Measurements from ENCODE around the gene STARD9. TPM values are rescaled to one million over a fixed set of nuclear protein-coding genes. Genes with fewer than 3 reads are reported as not detected.

Gene STARD9
- total and polyA plus RNA-seq, 2 experiments from 2014 or later = 1.8 to 6.2 TPM

DNA sequence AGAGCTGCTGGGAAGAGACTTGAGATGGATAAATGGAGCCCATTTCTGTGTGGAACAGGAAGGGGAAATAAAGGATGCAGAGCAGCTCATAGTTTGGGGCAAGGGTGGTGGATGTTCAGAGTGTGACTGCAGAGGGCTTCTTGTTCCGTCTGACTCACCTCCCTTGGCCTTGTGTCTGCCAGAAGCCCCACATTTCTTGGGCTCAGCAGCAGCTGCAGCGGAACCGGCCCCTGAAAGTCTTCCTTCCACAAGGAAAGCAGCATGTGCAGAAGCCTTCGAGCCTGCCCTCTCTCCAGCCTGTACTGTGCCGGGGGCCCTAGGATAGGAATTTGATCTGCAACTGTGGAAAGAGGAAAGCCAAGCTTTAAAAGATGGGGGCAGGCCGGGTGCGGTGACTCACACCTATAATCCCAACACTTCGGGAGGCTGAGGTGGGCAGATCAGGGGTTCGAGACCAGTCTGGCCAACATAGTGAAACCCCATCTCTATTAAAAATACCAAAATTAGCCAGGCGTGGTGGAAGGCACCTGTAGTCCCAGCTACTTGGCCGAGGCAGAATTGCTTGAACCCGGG is 150.0 kb downstream of the STARD9 start:
- peaks cover 7% of the 10 kb centered on the region for H3K27me3 Mint-ChIP-seq (ENCODE audit: insufficient read depth, low read depth, poor library complexity)

More for the DNA sequence above, 150.0 kb downstream of the STARD9 start:
- ATAC-seq = no peak
- Mint-ChIP-seq H3K27ac (no peak overlapping the region), H3K4me1 (peaks cover 19% of the 10 kb centered on the region), H3K4me3 (no peak overlapping the region), H3K9me3 (no peaks in the 10 kb centered on the region), H3K36me3 (ENCODE audit: low read depth) (peaks cover 42% of the 10 kb centered on the region)
- TF ChIP-seq CREB1 (CRISPR knock-in tag; IDR thresholded peaks at IDR 0.05; ENCODE audit: low read depth) = no peak
- no peak for TF ChIP-seq REST (IDR thresholded peaks at IDR 0.05; ENCODE audit: unreplicated experiment)
- TF ChIP-seq NANOG (IDR thresholded peaks at IDR 0.05; ENCODE audit: borderline replicate concordance) = no peak
- no peak for TF ChIP-seq EZH2phosphoT487 (IDR thresholded peaks at IDR 0.05; ENCODE audit: unreplicated experiment)
- TF ChIP-seq, protein P1, sequence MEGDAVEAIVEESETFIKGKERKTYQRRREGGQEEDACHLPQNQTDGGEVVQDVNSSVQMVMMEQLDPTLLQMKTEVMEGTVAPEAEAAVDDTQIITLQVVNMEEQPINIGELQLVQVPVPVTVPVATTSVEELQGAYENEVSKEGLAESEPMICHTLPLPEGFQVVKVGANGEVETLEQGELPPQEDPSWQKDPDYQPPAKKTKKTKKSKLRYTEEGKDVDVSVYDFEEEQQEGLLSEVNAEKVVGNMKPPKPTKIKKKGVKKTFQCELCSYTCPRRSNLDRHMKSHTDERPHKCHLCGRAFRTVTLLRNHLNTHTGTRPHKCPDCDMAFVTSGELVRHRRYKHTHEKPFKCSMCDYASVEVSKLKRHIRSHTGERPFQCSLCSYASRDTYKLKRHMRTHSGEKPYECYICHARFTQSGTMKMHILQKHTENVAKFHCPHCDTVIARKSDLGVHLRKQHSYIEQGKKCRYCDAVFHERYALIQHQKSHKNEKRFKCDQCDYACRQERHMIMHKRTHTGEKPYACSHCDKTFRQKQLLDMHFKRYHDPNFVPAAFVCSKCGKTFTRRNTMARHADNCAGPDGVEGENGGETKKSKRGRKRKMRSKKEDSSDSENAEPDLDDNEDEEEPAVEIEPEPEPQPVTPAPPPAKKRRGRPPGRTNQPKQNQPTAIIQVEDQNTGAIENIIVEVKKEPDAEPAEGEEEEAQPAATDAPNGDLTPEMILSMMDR (conservative IDR thresholded peaks at IDR 0.05; ENCODE audit: low read depth in 2 of 2) = no peak
- TF ChIP-seq, protein P2, sequence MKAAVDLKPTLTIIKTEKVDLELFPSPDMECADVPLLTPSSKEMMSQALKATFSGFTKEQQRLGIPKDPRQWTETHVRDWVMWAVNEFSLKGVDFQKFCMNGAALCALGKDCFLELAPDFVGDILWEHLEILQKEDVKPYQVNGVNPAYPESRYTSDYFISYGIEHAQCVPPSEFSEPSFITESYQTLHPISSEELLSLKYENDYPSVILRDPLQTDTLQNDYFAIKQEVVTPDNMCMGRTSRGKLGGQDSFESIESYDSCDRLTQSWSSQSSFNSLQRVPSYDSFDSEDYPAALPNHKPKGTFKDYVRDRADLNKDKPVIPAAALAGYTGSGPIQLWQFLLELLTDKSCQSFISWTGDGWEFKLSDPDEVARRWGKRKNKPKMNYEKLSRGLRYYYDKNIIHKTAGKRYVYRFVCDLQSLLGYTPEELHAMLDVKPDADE (IDR thresholded peaks at IDR 0.05) = no peak
- no peak for TF ChIP-seq ZNF331 (CRISPR knock-in tag; IDR thresholded peaks at IDR 0.05; ENCODE audit: low read depth)
- no peak for TF ChIP-seq JUNB (IDR thresholded peaks at IDR 0.05; ENCODE audit: unreplicated experiment)
- no peak for TF ChIP-seq STAT1 (IDR thresholded peaks at IDR 0.05; ENCODE audit: unreplicated experiment)
- TF ChIP-seq ZNF114 (CRISPR knock-in tag; IDR thresholded peaks at IDR 0.05) = no peak
- TF ChIP-seq, protein P3, sequence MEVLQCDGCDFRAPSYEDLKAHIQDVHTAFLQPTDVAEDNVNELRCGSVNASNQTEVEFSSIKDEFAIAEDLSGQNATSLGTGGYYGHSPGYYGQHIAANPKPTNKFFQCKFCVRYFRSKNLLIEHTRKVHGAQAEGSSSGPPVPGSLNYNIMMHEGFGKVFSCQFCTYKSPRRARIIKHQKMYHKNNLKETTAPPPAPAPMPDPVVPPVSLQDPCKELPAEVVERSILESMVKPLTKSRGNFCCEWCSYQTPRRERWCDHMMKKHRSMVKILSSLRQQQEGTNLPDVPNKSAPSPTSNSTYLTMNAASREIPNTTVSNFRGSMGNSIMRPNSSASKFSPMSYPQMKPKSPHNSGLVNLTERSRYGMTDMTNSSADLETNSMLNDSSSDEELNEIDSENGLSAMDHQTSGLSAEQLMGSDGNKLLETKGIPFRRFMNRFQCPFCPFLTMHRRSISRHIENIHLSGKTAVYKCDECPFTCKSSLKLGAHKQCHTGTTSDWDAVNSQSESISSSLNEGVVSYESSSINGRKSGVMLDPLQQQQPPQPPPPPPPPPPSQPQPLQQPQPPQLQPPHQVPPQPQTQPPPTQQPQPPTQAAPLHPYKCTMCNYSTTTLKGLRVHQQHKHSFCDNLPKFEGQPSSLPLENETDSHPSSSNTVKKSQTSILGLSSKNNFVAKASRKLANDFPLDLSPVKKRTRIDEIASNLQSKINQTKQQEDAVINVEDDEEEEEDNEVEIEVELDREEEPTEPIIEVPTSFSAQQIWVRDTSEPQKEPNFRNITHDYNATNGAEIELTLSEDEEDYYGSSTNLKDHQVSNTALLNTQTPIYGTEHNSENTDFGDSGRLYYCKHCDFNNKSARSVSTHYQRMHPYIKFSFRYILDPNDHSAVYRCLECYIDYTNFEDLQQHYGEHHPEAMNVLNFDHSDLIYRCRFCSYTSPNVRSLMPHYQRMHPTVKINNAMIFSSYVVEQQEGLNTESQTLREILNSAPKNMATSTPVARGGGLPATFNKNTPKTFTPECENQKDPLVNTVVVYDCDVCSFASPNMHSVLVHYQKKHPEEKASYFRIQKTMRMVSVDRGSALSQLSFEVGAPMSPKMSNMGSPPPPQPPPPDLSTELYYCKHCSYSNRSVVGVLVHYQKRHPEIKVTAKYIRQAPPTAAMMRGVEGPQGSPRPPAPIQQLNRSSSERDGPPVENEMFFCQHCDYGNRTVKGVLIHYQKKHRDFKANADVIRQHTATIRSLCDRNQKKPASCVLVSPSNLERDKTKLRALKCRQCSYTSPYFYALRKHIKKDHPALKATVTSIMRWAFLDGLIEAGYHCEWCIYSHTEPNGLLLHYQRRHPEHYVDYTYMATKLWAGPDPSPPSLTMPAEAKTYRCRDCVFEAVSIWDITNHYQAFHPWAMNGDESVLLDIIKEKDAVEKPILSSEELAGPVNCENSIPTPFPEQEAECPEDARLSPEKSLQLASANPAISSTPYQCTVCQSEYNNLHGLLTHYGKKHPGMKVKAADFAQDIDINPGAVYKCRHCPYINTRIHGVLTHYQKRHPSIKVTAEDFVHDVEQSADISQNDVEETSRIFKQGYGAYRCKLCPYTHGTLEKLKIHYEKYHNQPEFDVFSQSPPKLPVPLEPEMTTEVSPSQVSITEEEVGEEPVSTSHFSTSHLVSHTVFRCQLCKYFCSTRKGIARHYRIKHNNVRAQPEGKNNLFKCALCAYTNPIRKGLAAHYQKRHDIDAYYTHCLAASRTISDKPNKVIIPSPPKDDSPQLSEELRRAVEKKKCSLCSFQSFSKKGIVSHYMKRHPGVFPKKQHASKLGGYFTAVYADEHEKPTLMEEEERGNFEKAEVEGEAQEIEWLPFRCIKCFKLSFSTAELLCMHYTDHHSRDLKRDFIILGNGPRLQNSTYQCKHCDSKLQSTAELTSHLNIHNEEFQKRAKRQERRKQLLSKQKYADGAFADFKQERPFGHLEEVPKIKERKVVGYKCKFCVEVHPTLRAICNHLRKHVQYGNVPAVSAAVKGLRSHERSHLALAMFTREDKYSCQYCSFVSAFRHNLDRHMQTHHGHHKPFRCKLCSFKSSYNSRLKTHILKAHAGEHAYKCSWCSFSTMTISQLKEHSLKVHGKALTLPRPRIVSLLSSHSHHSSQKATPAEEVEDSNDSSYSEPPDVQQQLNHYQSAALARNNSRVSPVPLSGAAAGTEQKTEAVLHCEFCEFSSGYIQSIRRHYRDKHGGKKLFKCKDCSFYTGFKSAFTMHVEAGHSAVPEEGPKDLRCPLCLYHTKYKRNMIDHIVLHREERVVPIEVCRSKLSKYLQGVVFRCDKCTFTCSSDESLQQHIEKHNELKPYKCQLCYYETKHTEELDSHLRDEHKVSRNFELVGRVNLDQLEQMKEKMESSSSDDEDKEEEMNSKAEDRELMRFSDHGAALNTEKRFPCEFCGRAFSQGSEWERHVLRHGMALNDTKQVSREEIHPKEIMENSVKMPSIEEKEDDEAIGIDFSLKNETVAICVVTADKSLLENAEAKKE (CRISPR knock-in tag; IDR thresholded peaks at IDR 0.05) = no peak
- TF ChIP-seq POLR2AphosphoS5 (IDR thresholded peaks at IDR 0.05; ENCODE audit: low read depth) = no peak
- no peak for TF ChIP-seq EZH2 (IDR thresholded peaks at IDR 0.05; ENCODE audit: low read depth, unreplicated experiment)
- no peak overlapping the region for H3K27ac ChIP-seq (ENCODE audit: low read depth)
- H2AFZ ChIP-seq = no peak overlapping the region
- H3K4me2 ChIP-seq = no peak overlapping the region
- H3F3A ChIP-seq (replicated peaks; ENCODE audit: low read depth) = 0 out of 2 replicates have a peak, but pooled peaks cover 4% of the 10 kb centered on the region
- no peaks in the 10 kb centered on the region; the same call in none of the 2 replicates for H4K20me1 ChIP-seq (replicated peaks; ENCODE audit: insufficient read depth)
- H3K36me3 ChIP-seq (ENCODE audit: insufficient read depth) = peaks cover 17% of the 10 kb centered on the region; the same call in 1 of the 2 replicates
- DNase-seq (ENCODE audit: low spot score) = no peak
- no peaks in the 10 kb centered on the region for H3K79me2 ChIP-seq (replicated peaks; ENCODE audit: insufficient read depth)
- H3K27me3 ChIP-seq (ENCODE audit: insufficient read depth) = no peaks in the 10 kb centered on the region
- no peaks in the 10 kb centered on the region; the same call in 1 of the 2 replicates for H3K4me1 ChIP-seq (ENCODE audit: insufficient read depth)
- H3K9me2 ChIP-seq (ENCODE audit: insufficient read depth) = no peaks in the 10 kb centered on the region
- H3K4me3 ChIP-seq = no peak overlapping the region

All from GM23338 (cell line).